ENCODE data around the gene PRKAG2. TPM values are rescaled to one million over a fixed set of nuclear protein-coding genes. Genes with fewer than 3 reads are reported as not detected.

Gene PRKAG2
- total and polyA plus RNA-seq, 2 of the 13 experiments (the other 11 are each of a cell fraction or from before 2014, with no cell fraction given), result 0.90 to 1.3 TPM

GRCh38 chr7:151808400-151809145, 68.3 kb downstream of the PRKAG2 start (continued):
- no peak for TF ChIP-seq ZNF143 (CRISPR knock-in tag; IDR thresholded peaks at IDR 0.05)
- no peak for TF ChIP-seq RELA (CRISPR knock-in tag; IDR thresholded peaks at IDR 0.05)
- no peak for TF ChIP-seq BRCA1 (CRISPR knock-in tag; IDR thresholded peaks at IDR 0.05)
- no peak for TF ChIP-seq HBP1 (CRISPR knock-in tag; IDR thresholded peaks at IDR 0.05; ENCODE audit: low read depth)
- no peak for TF ChIP-seq ZSCAN29 (CRISPR knock-in tag; conservative IDR thresholded peaks at IDR 0.05)
- no peak for TF ChIP-seq TBX3 (IDR thresholded peaks at IDR 0.05; ENCODE audit: borderline replicate concordance)

GRCh38 chr7:151807846-151808245, 69.1 kb downstream of the PRKAG2 start:
- ChIA-PET POLR2A (no interaction called here), CTCF (ENCODE audit: low intra/inter-chr PET ratio, low total read pairs) (no interaction called here)
- intact Hi-C loops (cut with micrococcal nuclease; ENCODE audit: unreplicated experiment), result no loop called here
- no peak for TF ChIP-seq ETV5 (CRISPR knock-in tag; IDR thresholded peaks at IDR 0.05; ENCODE audit: borderline replicate concordance)
- TF ChIP-seq RFX5 (IDR thresholded peaks at IDR 0.05; ENCODE audit: low read depth, low read length), result no peak
- TF ChIP-seq MBD4 (IDR thresholded peaks at IDR 0.05; ENCODE audit: borderline replicate concordance, low read length), result no peak
- TF ChIP-seq, protein P1, sequence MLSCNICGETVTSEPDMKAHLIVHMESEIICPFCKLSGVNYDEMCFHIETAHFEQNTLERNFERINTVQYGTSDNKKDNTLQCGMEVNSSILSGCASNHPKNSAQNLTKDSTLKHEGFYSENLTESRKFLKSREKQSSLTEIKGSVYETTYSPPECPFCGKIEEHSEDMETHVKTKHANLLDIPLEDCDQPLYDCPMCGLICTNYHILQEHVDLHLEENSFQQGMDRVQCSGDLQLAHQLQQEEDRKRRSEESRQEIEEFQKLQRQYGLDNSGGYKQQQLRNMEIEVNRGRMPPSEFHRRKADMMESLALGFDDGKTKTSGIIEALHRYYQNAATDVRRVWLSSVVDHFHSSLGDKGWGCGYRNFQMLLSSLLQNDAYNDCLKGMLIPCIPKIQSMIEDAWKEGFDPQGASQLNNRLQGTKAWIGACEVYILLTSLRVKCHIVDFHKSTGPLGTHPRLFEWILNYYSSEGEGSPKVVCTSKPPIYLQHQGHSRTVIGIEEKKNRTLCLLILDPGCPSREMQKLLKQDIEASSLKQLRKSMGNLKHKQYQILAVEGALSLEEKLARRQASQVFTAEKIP (CRISPR knock-in tag; IDR thresholded peaks at IDR 0.05; ENCODE audit: borderline replicate concordance), result no peak
- no peak for TF ChIP-seq MXD4 (CRISPR knock-in tag; IDR thresholded peaks at IDR 0.05)
- TF ChIP-seq HOXA9 (CRISPR knock-in tag; IDR thresholded peaks at IDR 0.05; ENCODE audit: borderline replicate concordance), result no peak
- no peak for TF ChIP-seq ZNF512B (CRISPR knock-in tag; IDR thresholded peaks at IDR 0.05; ENCODE audit: borderline replicate concordance)
- TF ChIP-seq ZFP36 (IDR thresholded peaks at IDR 0.05; ENCODE audit: borderline replicate concordance, low read depth, low read length, partially characterized antibody), result no peak
- TF ChIP-seq ZFP90 (CRISPR knock-in tag; IDR thresholded peaks at IDR 0.05; ENCODE audit: borderline replicate concordance), result no peak
- no peak for TF ChIP-seq JUNB (CRISPR knock-in tag; IDR thresholded peaks at IDR 0.05; ENCODE audit: borderline replicate concordance)
- no peak for TF ChIP-seq ZNF7 (CRISPR knock-in tag; IDR thresholded peaks at IDR 0.05)
- Histone ChIP-seq H3K36me3 (replicated peaks in 1 of 2; ENCODE audit: control insufficient read depth in 1 of 2, insufficient read depth in 2 of 2, low read length in 2 of 2) (no peaks in the 10 kb centered on the region), H2AFZ (ENCODE audit: low read length) (no peak overlapping the region), H3K4me1 (ENCODE audit: insufficient read depth, low read length) (peaks cover 15% of the 10 kb centered on the region), H4K20me1 (ENCODE audit: insufficient read depth, low read length) (no peaks in the 10 kb centered on the region), H3K9ac (ENCODE audit: insufficient read depth, low read depth, low read length) (no peak overlapping the region), H3K27me3 (ENCODE audit: control insufficient read depth in 1 of 2, insufficient read depth in 2 of 2, low read length in 2 of 2) (peaks cover 0 to 12% of the 10 kb centered on the region in 2 experiments; a peak in 1 of 5 replicates), H3K9me3 (ENCODE audit: low read length) (no peaks in the 10 kb centered on the region), H3K79me2 (ENCODE audit: insufficient read depth, low read length) (no peaks in the 10 kb centered on the region), H3K4me3 (replicated peaks in 1 of 3; ENCODE audit: insufficient read depth in 1 of 3, low read depth in 2 of 3, low read length in 3 of 3) (no peak overlapping the region), H3K4me2 (ENCODE audit: low read depth, low read length) (0 out of 2 replicates have a peak overlapping the region, but pooled peaks have one; percentile 43), H3K27ac (ENCODE audit: extremely low read length, insufficient read depth, low read length) (no peak overlapping the region)
- 93% methylated on average over 15 of the region's 15 CpGs for WGBS (ENCODE audit: low lambda C conversion rate)
- peak; percentile 40; the same call in 1 of the 3 replicates for ATAC-seq
- no peak for DNase-seq (ENCODE audit: low spot score)
- no TSS peak for BruUV-seq (replicated peaks)
- in situ Hi-C loops (cut with HindIII; ENCODE audit: extremely low pct_ligation_motif_present, low pct_unique_long_range_greater_than_20kb), result no loop called here
- FAIRE-seq, result no peak
